Stimulated activated naive CD4-positive, alpha-beta T cell treated with Interleukin-2 at 50 U/mL for 16 hours (primary cell): ENCODE results near the gene MTUS2.

ENCODE experiments used
- DNase-seq: peaks from one replicate; lab custom pipeline; 2025; lab: John Stamatoyannopoulos, UW

Gene MTUS2

DNA sequence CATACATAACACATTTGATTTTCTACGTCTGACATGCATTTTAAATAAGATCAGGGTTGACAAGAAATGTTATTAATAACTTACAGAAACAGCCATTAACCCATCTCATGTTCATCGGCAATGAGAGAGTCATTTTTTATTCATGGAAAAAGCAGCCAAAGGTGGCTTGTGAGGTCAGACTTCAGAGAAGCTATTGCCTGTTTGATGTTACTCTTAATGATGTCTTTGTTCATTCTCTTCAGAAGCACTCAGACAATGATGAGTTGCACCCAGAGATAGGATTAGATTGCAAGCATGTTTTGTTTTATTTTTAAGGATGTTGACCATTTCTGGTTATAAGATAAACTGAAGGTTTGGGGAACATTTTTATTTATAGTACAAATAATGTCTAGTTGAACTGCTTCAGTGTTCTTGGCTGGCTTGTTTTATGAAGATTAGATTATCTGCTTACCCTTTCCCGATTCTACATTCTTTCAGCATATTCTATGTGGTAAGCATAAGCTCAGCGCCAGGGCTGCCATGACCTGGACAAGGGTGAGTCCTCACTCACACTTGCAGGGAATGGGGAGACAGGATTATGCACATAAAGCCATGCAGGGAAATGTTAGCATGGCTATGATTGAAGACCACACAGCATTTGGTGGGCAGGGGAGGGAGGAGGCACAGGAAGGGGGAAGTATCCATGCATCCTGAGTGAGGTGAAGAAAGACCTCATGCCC, 288.1 kb downstream of the MTUS2 start:
- DNase-seq: no peak

DNA sequence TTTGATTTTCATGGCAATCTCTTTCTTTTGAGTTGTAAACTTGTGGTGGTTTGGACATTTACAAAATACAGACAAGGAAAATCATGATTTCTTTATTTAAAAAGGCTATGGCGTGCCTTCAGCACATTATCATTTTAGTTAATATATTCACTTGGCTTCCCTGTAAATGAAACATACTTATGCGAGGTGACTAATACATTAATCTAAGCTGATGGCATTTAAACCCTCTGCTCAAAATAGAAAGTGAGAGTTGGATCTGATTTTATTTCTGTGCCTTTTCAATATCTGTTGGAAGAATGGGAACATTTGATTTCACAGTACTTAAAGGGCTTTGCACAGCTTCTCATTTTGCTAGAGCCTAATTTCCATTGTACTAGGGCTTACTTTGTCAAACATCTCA, 289.8 kb downstream of the MTUS2 start:
- DNase-seq: no peak

DNA sequence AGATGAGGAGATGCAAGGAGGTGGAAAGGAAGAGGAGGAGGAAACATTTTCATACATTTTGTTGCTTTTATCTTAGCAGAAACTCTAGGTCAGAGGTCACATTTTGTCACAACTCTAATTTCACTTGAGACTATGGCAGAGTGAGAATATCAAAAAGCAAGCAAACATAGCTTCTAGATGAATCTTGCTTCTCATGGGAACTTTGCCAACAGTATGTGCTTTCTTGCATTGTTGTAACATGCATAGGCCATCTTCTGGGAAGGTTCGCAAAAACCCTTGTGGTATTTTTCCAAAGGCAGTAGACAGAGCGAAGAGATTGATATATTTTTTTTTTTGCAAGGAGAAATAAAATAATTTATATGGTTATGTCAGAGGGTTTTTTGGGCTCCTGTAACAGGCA, 291.3 kb downstream of the MTUS2 start:
- no peak for DNase-seq

DNA sequence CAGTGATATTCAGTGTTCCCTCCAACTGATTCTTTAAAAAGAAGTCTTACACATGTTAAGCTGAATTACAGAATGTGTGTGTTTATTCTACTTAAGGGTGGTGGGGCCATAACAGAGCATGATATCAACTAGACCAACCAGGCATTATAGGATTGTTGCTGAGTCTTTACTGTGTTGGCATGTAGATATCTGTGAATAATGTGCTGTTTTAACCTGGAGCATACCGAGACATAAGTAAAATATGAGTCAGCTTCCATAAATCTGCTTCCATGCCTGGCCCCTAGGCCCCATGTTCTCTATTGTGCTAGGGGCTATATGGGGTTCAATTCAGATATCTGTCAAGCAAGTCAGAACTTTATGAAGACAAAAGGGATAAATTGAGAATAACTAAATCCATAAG, 295.7 kb downstream of the MTUS2 start:
- DNase-seq: no peak

DNA sequence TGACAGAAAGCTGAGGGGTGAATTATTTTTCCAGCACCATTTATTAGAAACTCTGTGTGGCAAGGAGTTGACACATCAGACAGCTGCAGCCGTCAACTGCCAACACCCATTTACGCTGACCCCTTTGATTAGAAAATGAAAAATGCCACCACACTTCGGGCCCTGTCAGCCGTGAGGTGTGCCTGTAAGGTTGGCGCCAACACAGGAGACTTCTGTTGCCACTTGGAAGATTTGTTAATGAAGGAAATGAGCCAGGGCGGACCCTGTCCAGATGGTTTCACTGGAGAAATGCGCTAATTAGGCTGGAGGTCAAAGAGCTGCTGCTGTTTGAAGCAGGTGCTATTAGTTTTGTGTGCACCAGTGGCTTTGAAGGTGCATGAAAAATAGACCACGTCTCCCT, 297.5 kb downstream of the MTUS2 start:
- no peak for DNase-seq

DNA sequence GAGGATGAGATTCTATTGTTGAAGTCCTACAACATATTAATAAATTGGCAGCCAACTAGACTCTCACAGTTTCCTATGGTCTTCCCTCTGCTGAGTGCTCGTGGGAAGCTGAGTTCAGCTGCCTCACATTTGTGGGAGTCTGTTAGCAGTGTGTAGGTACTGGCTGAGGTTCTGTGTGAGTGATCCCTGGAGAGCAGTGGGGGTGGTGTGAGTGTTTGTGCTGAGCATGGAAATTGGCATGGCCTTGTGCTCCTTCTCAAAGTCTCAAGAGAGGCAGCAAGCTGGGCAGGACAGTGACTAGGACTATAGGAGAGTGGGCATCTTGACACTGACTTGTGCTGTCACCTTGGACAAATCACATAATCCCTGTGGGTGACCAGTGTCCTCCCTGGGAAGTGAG, 298.3 kb downstream of the MTUS2 start:
- no peak for DNase-seq

DNA sequence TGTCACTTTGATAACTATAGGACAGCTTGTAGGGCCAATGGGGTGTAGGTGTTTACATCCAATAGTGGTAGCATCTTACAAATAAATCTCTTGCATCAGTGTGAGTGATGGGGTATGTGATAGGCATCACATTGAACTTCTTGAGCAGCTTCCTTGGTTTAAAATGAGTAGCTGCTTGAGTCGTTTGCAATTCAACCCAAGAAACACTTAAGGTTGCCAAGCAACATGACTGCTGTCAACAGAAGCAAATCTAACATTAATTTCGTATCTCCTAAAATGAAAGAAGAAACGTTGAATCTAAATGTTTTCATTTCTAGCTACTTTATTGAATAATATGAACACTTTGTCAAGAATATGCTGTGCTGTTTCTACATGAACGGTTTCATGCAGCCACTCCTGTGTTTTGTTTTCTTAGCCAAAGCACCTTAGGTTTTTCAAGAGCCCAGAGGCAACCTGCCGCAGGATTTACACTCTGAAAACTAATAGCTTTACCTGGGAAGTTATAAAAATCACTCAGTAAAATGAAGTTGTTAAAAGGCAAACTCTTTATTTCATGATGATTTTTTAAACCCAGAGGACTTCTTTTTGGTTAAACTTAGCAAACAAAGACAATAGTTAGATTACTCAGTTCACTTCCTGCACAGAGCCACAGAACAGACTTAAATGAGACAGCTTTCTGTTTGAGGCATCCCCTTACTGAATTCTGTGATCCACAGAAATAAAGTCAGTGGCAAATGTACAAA, 305.2 kb downstream of the MTUS2 start:
- no peak for DNase-seq

DNA sequence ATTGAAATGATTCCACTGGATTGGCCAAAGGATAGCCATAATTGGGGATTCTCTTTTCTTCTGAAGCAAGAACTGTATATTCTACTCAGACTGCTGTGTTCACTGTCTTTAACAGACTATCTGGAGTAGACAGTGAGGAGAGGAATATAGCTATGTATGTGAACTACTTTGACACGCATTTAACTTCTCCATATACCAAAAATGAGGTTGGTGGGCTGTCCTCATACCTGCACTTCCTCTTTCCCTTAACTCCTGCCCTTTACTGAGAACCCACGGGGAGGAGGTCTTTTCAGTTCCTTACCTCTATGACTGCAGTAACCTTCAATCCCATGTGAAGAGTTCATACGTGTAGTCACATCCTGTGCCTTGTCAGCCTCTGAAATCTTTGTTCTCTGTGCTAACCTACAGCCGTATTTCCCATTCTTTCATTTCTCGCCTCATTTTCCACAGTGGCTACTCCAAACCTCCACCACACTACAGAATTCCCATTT, 305.8 kb downstream of the MTUS2 start:
- no peak for DNase-seq

DNA sequence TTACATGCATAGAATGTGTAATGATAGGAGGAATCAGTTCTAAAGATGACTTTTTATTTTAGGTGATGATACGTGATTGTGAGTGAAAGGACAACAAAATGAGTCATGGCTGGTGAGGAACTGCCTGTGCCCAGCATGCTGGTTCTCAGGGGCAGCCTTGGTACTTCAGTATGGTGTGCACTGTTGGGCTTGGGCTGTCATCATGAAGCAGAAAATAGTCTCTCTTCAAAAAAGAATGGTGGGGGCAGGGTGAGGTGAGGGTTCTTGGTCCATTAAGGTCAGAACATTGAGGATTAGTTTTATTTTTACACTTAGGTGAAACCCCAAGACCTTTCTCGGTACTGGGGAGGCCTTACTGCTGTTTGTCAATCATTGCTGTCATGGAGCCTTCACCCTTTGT, 309.5 kb downstream of the MTUS2 start:
- DNase-seq: no peak

DNA sequence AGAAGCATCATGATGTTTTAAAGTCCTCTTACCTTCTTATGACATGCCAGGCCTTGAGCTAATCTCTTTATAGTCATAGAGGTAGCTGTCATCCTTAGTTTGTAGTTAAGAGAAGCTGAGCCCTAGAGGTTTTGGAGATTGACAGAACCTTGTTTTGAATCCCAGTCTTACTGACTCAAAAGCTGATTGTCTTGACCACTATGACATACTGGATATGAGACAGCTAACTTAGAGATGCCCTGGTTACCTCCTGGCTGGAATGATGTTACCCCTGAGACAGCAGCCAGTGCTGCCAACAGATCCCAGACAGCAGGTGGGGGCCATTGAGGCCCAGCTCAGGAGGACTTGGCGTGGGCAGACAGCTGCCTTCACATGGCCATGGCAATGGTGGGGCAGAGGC, 311.0 kb downstream of the MTUS2 start:
- no peak for DNase-seq

DNA sequence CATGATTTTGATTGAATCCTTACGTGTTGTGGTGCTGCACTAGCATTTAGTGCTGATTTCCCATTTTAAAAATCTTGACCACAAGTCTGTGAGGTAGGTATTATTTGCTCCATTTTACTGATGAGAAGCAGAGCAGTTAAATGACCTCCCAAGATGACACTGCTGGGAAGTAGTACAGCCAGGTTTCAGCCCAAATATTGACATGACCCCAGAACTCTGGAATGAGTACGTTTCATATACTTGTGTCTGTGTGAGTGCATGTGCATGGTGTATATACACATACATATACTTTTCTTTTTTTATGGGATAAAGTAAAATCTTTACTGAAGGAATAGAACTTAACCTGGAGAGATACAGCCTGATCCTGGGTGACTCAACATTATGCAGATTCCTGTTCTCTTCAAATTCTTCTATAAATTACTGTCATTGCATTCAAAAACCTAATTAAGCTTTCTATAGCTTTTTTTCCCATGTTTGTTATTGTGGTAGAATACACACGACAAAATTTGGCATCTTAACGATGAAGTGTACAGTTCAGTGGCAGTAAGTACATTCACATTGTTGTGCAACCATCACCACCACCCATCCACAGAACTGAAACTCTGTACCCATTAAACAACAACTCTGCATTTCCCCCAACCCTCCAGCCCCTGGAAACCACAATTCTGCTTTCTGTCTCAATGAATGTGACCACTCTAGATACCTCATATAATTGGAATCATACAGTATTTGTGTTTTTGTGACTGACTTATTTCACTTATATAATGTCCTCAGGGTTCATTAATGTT, 311.9 kb downstream of the MTUS2 start:
- no peak for DNase-seq

DNA sequence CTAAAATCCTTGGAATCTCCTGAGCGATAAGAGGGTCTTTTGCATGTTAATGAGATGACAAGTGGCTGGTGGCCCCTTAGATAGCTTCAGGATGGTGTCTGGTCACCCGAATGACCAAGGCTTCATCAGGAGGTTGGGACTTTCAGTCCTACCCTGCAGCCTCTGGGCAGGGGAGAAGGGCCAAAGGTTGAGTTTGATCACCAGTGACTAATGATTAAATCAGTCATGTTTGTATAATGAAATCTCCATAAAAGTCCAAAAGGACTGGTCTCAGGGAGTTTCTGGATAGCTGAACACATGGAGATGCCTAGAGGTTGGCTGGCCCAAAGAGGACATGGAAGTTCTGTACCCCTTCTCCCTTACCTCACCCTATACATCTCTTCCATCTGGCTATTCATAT, 316.2 kb downstream of the MTUS2 start:
- DNase-seq: no peak

DNA sequence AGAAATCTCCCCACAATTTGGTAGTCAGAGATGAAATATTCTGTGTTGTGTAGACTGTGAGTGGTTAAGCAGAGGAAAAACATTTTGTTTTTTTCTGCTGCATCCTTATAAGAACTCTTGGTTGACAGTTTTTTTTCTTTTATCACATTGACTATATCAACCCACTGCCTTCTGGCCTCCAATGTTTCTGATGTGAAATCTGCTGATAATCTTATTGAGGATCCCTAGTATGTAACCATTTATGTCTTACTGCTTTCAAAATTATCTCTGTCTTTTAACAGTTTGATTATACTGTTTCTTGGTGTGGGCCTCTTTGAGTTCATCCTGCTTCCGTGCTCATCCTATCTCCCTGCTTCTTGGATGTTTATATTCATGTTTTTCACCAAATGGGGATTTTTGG, 316.9 kb downstream of the MTUS2 start:
- DNase-seq: no peak

DNA sequence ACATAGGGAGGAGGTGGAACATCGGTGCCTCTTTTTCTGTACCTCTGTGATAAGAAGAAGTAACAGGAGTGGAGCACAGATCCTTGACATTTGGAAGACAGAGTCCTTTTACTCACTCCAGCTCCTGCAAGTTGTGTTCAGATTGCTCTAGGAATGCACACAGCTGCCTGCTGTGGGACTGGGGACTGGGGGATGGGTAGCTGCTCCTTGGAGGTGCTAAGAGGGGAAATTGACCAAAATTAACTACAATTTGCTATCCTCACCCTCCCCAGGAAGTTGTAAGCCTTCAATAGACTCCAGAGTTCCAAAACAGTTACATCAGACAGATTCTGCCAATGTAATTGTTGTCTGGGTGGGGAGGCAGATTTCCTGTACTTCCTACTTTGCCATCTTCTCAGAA, 317.9 kb downstream of the MTUS2 start:
- no peak for DNase-seq

DNA sequence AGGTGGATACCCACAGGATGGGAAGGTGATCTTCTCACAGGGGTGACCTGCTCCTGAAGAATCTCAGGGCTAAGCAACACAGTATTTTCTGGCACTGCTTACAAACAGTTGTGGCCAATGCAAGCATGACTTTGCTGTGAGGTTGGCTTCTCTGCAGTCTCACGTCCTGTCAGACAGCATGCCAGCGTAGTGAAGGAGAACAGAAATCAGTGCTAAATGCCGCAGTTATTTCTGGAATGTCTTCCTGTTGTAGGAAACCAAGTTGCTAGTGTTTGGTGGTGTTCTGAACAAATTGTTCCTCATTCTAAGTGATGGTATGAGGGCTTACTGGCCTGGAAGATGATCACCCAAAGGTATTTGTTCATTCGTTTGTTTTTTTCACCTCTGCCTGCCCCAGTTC, 320.1 kb downstream of the MTUS2 start:
- DNase-seq: no peak

DNA sequence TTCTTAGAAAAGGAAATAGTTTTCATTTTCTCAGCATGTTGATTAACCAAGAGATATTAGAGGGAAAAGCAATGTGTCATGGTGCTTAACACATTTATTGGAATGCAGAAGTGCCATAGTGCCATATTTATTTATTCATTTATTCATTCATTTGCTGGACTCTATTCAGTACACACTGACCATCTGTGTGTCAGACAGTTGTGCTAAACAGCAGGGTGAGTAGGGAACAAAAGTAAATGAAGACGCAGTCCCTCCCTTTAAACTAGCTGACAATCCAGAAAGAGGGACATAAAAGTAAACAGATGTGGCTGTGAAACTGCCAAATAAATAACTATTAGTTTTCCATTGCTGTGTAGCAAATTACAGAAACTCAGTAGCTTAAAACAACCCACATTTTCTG, 323.7 kb downstream of the MTUS2 start:
- no peak for DNase-seq

DNA sequence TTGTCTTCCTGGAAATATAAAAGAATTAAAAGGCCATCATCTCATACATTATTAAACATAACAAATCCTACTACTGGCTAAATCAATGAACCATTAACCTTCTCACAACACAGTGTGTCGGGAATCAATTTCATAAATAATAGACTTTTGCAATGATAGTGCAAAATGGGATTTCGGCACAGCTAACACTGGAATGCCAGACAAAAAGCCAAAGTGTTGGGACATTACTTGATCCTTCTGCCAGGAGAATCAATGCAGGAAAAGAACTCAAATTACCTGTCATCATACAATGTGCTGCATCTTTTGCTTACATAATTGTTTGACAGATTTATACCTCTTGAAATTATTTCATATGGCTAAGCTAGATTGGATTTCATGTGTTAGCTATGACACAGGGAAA, 334.3 kb downstream of the MTUS2 start:
- DNase-seq: no peak

DNA sequence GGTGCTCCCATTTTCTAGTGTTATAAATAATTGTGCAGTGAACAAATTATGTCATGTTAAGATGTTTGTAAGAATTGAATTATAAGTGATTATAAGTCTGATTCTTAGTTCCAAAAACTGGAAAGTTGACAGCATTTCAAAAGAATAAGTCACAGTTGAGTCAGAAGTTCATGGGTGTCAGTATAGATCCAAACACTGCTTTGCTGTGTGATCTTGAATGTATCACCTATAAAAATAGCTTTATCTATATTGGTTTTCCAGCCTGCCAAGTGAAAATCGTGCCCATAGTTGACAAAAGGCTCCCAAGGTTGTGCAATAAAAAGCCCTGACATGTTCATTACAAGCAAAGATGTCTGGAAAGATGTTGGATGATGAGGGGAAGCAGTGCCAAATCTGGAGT, 336.0 kb downstream of the MTUS2 start:
- DNase-seq: no peak

DNA sequence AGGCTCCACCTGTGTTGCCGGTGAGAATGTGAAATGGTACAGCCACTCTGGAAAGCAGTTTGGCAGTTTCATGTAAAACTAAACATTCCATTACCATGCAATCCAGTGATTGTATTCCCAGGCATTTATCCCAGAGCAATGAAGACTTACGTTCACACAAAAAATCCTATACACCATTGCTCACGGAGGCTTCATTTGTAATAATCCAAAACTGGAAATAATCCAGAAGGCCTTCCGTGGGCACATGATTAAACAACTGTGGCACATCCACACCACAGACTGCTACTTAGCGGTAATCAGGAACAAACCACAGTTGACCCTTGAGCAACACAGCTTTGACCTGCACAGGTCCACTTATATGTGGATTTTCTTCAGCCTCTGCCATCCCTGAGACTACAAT, 339.7 kb downstream of the MTUS2 start:
- no peak for DNase-seq

DNA sequence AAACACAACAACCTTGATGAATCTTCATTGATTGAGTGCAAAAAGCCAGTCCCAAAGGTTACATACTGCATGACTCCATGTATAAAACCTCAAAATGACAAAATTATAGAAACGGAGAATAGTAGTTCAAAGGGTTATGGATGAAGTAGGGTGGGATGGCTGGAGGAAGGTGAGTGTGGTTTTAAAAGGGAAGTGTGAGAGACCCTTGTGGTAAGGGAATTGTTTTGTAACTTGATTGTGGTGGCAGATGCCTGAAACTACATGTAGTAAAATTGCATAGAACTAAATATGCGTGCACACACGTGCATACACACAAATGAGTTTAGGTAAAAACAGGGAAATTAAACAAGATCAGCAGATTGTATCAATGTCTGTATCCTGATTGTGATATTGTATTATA, 340.7 kb downstream of the MTUS2 start:
- DNase-seq: no peak

DNA sequence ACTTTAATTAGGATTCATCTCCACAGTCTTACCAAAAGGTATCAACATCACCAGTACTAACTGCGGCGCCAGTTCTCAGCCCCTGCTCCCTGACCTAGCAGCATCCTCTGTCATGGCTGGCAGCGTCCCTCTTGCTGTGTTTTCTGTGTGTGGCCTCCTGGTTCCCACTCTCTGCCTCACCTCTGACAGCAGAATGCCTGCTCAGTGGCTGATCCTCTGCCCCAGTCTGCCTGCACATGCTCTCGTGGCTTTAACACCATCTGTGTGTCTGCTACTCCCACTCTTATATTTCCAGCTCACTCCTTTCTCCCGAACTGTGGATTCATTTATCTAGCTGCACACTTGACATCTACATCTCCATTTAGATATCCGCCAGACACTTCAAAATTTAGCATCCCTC, 341.5 kb downstream of the MTUS2 start:
- DNase-seq: no peak

DNA sequence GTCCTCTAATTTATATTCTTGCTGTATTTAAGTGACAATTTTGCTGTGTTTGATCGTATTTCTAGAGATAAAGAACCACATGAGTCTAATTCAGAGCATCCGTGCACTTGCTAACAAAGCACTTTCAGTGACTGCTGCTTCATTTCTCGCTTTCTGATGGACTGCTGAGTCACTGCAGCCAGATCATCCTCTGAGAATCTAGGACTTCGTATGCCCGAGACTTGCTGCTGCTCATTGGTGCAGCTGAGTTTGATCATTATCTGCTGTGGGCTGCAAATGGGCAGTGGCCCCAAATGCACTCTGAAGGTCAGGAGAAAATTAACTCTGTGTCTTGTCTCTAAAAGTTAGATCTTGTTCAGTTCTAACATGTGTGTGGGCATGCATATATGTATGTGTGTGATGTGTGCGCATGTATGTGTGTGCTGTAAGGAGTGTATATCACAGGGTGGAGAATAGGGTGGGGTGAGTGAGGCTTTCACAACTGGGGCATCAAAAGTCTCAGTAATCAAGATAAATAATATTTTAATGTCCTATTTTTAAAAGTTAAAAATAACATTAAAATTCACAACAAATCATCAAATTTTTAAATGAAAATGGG, 342.6 kb downstream of the MTUS2 start:
- no peak for DNase-seq

DNA sequence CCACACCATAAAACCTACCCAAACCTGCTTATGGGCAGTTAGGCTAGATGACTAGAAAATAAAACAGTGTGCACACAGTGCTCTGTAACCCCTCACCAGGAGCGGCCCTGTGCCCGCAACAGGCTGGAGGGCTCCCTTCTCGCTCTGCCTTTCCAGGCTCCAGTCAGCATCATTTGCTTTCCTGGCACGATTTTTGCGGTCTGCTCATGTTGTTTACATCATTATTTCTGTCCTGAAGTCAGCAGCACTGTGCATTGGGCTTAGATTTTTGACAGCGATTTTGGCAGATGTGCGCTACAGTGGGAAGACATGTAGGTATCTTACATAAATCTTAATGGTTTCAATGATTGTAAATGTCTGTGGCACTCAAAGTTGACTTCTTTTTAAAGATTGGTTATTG, 344.0 kb downstream of the MTUS2 start:
- DNase-seq: no peak
